ENCODE results near the gene DEFB113.
"Not testable (repeated sequence)": the region's sequence is repeated elsewhere in the genome, so short reads cannot be mapped to it uniquely, and the experiment has no call there.

DEFB113 gene

GRCh38 chr6:49946835-49947234, 22.6 kb downstream of the DEFB113 start:
- Histone ChIP-seq H3K9ac (ENCODE audit: low read depth, low read length, poor library complexity, severe bottlenecking) (no peak overlapping the region), H3K79me2 (ENCODE audit: insufficient read depth, low read length) (no peaks in the 10 kb centered on the region), H3K9me3 (ENCODE audit: insufficient read depth, low read depth, low read length) (no peaks in the 10 kb centered on the region), H3K4me3 (ENCODE audit: low read length, poor library complexity, severe bottlenecking) (no peak overlapping the region), H3K36me3 (ENCODE audit: insufficient read depth, low read length) (no peaks in the 10 kb centered on the region), H3K4me1 (ENCODE audit: insufficient read depth, low read length, poor library complexity, severe bottlenecking) (no peaks in the 10 kb centered on the region), H3K27me3 (ENCODE audit: insufficient read depth, low read length, poor library complexity, severe bottlenecking) (no peaks in the 10 kb centered on the region), H4K20me1 (ENCODE audit: insufficient read depth, low read length, poor library complexity, severe bottlenecking) (no peaks in the 10 kb centered on the region), H3F3A (ENCODE audit: low read depth) (no peaks in the 10 kb centered on the region), H3K4me2 (ENCODE audit: low read depth, low read length, poor library complexity, severe bottlenecking) (no peak overlapping the region), H2AFZ (ENCODE audit: low read length) (no peak overlapping the region), H3K9me2 (replicated peaks; ENCODE audit: low read depth, low read length) (no peaks in the 10 kb centered on the region; the same call in 1 of the 2 replicates)
- TF ChIP-seq CTCF (conservative IDR thresholded peaks at IDR 0.05; ENCODE audit: low read length): no peak
- no peak for TF ChIP-seq EZH2phosphoT487 (IDR thresholded peaks at IDR 0.05; ENCODE audit: borderline replicate concordance)

GRCh38 chr6:49944068-49944467, 25.4 kb downstream of the DEFB113 start:
- H3K4me3 ChIP-seq (ENCODE audit: low read length, poor library complexity, severe bottlenecking); H4K20me1 ChIP-seq (ENCODE audit: insufficient read depth, low read length, poor library complexity, severe bottlenecking); H3K9me3 ChIP-seq (ENCODE audit: insufficient read depth, low read depth, low read length); H3K9me2 ChIP-seq (replicated peaks; ENCODE audit: low read depth, low read length); H3K9ac ChIP-seq (ENCODE audit: low read depth, low read length, poor library complexity, severe bottlenecking); H3K79me2 ChIP-seq (ENCODE audit: insufficient read depth, low read length); H3K4me2 ChIP-seq (ENCODE audit: low read depth, low read length, poor library complexity, severe bottlenecking); H3K27me3 ChIP-seq (ENCODE audit: insufficient read depth, low read length, poor library complexity, severe bottlenecking); H3K36me3 ChIP-seq (ENCODE audit: insufficient read depth, low read length); H2AFZ ChIP-seq (ENCODE audit: low read length); H3K4me1 ChIP-seq (ENCODE audit: insufficient read depth, low read length, poor library complexity, severe bottlenecking); H3F3A ChIP-seq (ENCODE audit: low read depth): not testable (repeated sequence)

GRCh38 chr6:49939993-49940498, 29.4 kb downstream of the DEFB113 start:
- no peaks in the 10 kb centered on the region for H3K27me3 ChIP-seq (ENCODE audit: insufficient read depth, low read length, poor library complexity, severe bottlenecking)
- TF ChIP-seq EZH2phosphoT487 (IDR thresholded peaks at IDR 0.05; ENCODE audit: borderline replicate concordance) (no peak), CTCF (conservative IDR thresholded peaks at IDR 0.05; ENCODE audit: low read length) (no peak)
- no peak overlapping the region for H2AFZ ChIP-seq (ENCODE audit: low read length)
- H3K4me2 ChIP-seq (ENCODE audit: low read depth, low read length, poor library complexity, severe bottlenecking): no peak overlapping the region
- H4K20me1 ChIP-seq (ENCODE audit: insufficient read depth, low read length, poor library complexity, severe bottlenecking): no peaks in the 10 kb centered on the region
- no peaks in the 10 kb centered on the region for H3K9me2 ChIP-seq (replicated peaks; ENCODE audit: low read depth, low read length)
- H3K36me3 ChIP-seq (ENCODE audit: insufficient read depth, low read length): no peaks in the 10 kb centered on the region
- no peaks in the 10 kb centered on the region for H3F3A ChIP-seq (ENCODE audit: low read depth)
- no peaks in the 10 kb centered on the region for H3K9me3 ChIP-seq (ENCODE audit: insufficient read depth, low read depth, low read length)
- no peaks in the 10 kb centered on the region for H3K4me1 ChIP-seq (ENCODE audit: insufficient read depth, low read length, poor library complexity, severe bottlenecking)
- no peaks in the 10 kb centered on the region for H3K79me2 ChIP-seq (ENCODE audit: insufficient read depth, low read length)
- H3K4me3 ChIP-seq (ENCODE audit: low read length, poor library complexity, severe bottlenecking): no peak overlapping the region
- no peak overlapping the region for H3K9ac ChIP-seq (ENCODE audit: low read depth, low read length, poor library complexity, severe bottlenecking)

GRCh38 chr6:49937811-49938210, 31.6 kb downstream of the DEFB113 start:
- no peaks in the 10 kb centered on the region for H3K9me3 ChIP-seq (ENCODE audit: insufficient read depth, low read depth, low read length)
- H3K4me2 ChIP-seq (ENCODE audit: low read depth, low read length, poor library complexity, severe bottlenecking): no peak overlapping the region
- H3K4me3 ChIP-seq (ENCODE audit: low read length, poor library complexity, severe bottlenecking): no peak overlapping the region
- H4K20me1 ChIP-seq (ENCODE audit: insufficient read depth, low read length, poor library complexity, severe bottlenecking): no peaks in the 10 kb centered on the region
- H3K9me2 ChIP-seq (replicated peaks; ENCODE audit: low read depth, low read length): no peaks in the 10 kb centered on the region
- H3K36me3 ChIP-seq (ENCODE audit: insufficient read depth, low read length): no peaks in the 10 kb centered on the region
- TF ChIP-seq EZH2phosphoT487 (IDR thresholded peaks at IDR 0.05; ENCODE audit: borderline replicate concordance) (no peak), CTCF (conservative IDR thresholded peaks at IDR 0.05; ENCODE audit: low read length) (no peak)
- H3K27me3 ChIP-seq (ENCODE audit: insufficient read depth, low read length, poor library complexity, severe bottlenecking): no peaks in the 10 kb centered on the region
- H2AFZ ChIP-seq (ENCODE audit: low read length): no peak overlapping the region
- no peak overlapping the region for H3K9ac ChIP-seq (ENCODE audit: low read depth, low read length, poor library complexity, severe bottlenecking)
- no peaks in the 10 kb centered on the region for H3K4me1 ChIP-seq (ENCODE audit: insufficient read depth, low read length, poor library complexity, severe bottlenecking)
- no peaks in the 10 kb centered on the region for H3K79me2 ChIP-seq (ENCODE audit: insufficient read depth, low read length)
- no peaks in the 10 kb centered on the region for H3F3A ChIP-seq (ENCODE audit: low read depth)

All from Loucy (cell line).